HepG2 (cell line): Measurements from ENCODE around the gene ENDOD1. TPM values are rescaled to one million over a fixed set of nuclear protein-coding genes. Genes with fewer than 3 reads are reported as not detected.

Source experiments
- KDM3A ChIP-seq: IDR thresholded peaks from 2 replicates; pipeline ENCODE4 v1.6.1; 2018; ENCODE audit warnings: low read depth, missing compliant biosample characterization
- KDM6A ChIP-seq: IDR thresholded peaks from 2 replicates; pipeline ENCODE4 v1.6.1; 2016; ENCODE audit warnings: low read depth
- RXRA ChIP-seq: sonication (generic); formaldehyde crosslinking; IDR thresholded peaks from 2 replicates; pipeline ENCODE4 v1.5.1; 2020; ENCODE audit warnings: missing genetic modification reagents
- STAG1 ChIP-seq: sonication (generic); formaldehyde crosslinking; IDR thresholded peaks from 2 replicates; pipeline ENCODE4 v1.4.0; 2020; ENCODE audit warnings: missing genetic modification reagents
- ZNF234 ChIP-seq: sonication (generic); formaldehyde crosslinking; conservative IDR thresholded peaks from 2 replicates; pipeline ENCODE4 v1.5.1; 2020; ENCODE audit warnings: mild to moderate bottlenecking, missing genetic modification reagents
- ZNF549 ChIP-seq: sonication (generic); formaldehyde crosslinking; IDR thresholded peaks from 2 replicates; pipeline ENCODE4 v1.5.0; 2020; ENCODE audit warnings: missing genetic modification reagents
- ZSCAN9 ChIP-seq: IDR thresholded peaks from 2 replicates; pipeline ENCODE4 v1.6.1; 2016; ENCODE audit warnings: borderline replicate concordance
- polyA plus RNA-seq, 8 experiments: library from polyadenylated mRNA; depleted of rRNA in 3 of 8; stranded (reverse) in 7 of 8; unstranded in 1 of 8; fragments of >200 nt; fragmentation: Illumina TruSeq in 4 of 8; extraction: Trizol in 4 of 8; gene quantifications; 2 replicates each; pipeline versions ENCODE4 v1.2.1 to v1.2.3, GENCODE V29; 2011 to 2016; ENCODE audit warnings: low read depth in 4 of 8, missing spikeins in 1 of 8, mixed read lengths in 1 of 8; ENCODE audit not compliant: insufficient read depth in 1 of 8
- total RNA-seq, 5 experiments: library from RNA; depleted of rRNA; stranded (reverse); fragments of >200 nt; fragmentation: Illumina TruSeq; extraction: Trizol; gene quantifications; 2 replicates each; pipeline ENCODE4 v1.2.3, GENCODE V29; 2016; ENCODE audit warnings: low read depth in 1 of 5
- TF ChIP-seq, protein P1 (sequence below): sonication (generic); formaldehyde crosslinking; IDR thresholded peaks from 2 replicates; pipeline ENCODE4 v1.5.0; 2020; ENCODE audit warnings: mild to moderate bottlenecking, missing genetic modification reagents, borderline replicate concordance
- TF ChIP-seq, protein P2 (sequence below): sonication (generic); formaldehyde crosslinking; IDR thresholded peaks from 2 replicates; pipeline ENCODE4 v1.4.0; 2020; ENCODE audit warnings: missing genetic modification reagents
- TF ChIP-seq, protein P3 (sequence below): sonication (generic); formaldehyde crosslinking; IDR thresholded peaks from 2 replicates; pipeline ENCODE4 v1.4.0; 2020; ENCODE audit warnings: missing genetic modification reagents, mild to moderate bottlenecking, borderline replicate concordance
- TF ChIP-seq, protein P4 (sequence below): sonication (generic); formaldehyde crosslinking; IDR thresholded peaks from 2 replicates; pipeline ENCODE4 v1.4.0; 2020; ENCODE audit warnings: mild to moderate bottlenecking, missing genetic modification reagents

ENDOD1 gene
- total and polyA plus RNA-seq, 2 of the 13 experiments (the other 11 are each of a cell fraction or from before 2014, with no cell fraction given): 2.0 to 6.8 TPM

DNA sequence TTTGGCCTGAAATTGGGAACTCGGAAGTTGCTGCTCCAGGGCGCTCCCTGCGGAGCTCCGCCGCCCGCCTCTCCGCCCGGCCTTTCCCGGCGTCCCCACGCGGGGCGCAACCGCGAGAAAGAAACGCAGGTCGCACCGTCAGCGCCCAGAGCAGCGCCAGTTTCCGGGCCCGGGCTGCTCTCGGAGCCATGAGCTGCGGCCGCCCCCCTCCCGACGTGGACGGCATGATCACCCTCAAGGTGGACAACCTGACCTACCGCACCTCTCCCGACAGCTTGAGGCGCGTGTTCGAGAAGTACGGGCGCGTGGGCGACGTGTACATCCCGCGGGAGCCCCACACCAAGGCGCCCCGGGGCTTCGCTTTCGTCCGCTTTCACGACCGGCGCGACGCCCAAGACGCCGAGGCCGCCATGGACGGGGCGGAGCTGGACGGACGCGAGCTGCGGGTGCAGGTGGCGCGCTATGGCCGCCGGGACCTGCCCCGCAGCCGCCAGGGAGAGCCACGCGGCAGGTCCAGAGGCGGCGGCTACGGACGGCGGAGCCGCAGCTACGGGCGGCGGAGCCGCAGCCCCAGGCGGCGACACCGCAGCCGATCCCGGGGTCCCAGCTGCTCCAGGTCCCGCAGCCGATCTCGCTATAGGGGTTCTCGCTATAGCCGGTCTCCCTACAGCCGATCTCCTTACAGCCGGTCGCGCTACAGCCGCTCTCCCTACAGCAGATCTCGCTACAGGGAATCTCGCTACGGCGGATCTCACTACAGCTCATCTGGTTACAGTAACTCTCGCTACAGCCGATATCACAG, 22.4 kb upstream of the ENDOD1 start (continued):
- TF ChIP-seq, protein P1, sequence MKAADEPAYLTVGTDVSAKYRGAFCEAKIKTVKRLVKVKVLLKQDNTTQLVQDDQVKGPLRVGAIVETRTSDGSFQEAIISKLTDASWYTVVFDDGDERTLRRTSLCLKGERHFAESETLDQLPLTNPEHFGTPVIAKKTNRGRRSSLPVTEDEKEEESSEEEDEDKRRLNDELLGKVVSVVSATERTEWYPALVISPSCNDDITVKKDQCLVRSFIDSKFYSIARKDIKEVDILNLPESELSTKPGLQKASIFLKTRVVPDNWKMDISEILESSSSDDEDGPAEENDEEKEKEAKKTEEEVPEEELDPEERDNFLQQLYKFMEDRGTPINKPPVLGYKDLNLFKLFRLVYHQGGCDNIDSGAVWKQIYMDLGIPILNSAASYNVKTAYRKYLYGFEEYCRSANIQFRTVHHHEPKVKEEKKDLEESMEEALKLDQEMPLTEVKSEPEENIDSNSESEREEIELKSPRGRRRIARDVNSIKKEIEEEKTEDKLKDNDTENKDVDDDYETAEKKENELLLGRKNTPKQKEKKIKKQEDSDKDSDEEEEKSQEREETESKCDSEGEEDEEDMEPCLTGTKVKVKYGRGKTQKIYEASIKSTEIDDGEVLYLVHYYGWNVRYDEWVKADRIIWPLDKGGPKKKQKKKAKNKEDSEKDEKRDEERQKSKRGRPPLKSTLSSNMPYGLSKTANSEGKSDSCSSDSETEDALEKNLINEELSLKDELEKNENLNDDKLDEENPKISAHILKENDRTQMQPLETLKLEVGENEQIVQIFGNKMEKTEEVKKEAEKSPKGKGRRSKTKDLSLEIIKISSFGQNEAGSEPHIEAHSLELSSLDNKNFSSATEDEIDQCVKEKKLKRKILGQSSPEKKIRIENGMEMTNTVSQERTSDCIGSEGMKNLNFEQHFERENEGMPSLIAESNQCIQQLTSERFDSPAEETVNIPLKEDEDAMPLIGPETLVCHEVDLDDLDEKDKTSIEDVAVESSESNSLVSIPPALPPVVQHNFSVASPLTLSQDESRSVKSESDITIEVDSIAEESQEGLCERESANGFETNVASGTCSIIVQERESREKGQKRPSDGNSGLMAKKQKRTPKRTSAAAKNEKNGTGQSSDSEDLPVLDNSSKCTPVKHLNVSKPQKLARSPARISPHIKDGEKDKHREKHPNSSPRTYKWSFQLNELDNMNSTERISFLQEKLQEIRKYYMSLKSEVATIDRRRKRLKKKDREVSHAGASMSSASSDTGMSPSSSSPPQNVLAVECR (CRISPR knock-in tag): peak; percentile 58; the same call in 1 of the 2 replicates
- TF ChIP-seq RXRA (peak; percentile 75; the same call in 1 of the 2 replicates), KDM6A (CRISPR knock-in tag) (no peak), STAG1 (CRISPR knock-in tag) (no peak), ZSCAN9 (CRISPR knock-in tag) (no peak; the same call in 1 of the 2 replicates), ZNF549 (no peak), ZNF234 (CRISPR knock-in tag) (no peak), KDM3A (no peak)
- TF ChIP-seq, protein P2, sequence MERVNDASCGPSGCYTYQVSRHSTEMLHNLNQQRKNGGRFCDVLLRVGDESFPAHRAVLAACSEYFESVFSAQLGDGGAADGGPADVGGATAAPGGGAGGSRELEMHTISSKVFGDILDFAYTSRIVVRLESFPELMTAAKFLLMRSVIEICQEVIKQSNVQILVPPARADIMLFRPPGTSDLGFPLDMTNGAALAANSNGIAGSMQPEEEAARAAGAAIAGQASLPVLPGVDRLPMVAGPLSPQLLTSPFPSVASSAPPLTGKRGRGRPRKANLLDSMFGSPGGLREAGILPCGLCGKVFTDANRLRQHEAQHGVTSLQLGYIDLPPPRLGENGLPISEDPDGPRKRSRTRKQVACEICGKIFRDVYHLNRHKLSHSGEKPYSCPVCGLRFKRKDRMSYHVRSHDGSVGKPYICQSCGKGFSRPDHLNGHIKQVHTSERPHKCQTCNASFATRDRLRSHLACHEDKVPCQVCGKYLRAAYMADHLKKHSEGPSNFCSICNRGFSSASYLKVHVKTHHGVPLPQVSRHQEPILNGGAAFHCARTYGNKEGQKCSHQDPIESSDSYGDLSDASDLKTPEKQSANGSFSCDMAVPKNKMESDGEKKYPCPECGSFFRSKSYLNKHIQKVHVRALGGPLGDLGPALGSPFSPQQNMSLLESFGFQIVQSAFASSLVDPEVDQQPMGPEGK (CRISPR knock-in tag): peak; percentile 48
- TF ChIP-seq, protein P3, sequence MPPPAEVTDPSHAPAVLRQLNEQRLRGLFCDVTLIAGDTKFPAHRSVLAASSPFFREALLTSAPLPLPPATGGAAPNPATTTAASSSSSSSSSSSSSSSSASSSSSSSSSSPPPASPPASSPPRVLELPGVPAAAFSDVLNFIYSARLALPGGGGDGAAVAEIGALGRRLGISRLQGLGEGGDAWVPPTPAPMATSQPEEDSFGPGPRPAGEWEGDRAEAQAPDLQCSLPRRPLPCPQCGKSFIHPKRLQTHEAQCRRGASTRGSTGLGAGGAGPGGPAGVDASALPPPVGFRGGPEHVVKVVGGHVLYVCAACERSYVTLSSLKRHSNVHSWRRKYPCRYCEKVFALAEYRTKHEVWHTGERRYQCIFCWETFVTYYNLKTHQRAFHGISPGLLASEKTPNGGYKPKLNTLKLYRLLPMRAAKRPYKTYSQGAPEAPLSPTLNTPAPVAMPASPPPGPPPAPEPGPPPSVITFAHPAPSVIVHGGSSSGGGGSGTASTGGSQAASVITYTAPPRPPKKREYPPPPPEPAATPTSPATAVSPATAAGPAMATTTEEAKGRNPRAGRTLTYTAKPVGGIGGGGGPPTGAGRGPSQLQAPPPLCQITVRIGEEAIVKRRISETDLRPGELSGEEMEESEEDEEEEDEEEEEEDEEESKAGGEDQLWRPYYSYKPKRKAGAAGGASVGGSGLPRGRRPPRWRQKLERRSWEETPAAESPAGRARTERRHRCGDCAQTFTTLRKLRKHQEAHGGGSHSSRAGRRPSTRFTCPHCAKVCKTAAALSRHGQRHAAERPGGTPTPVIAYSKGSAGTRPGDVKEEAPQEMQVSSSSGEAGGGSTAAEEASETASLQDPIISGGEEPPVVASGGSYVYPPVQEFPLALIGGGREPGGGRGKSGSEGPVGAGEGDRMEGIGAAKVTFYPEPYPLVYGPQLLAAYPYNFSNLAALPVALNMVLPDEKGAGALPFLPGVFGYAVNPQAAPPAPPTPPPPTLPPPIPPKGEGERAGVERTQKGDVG (CRISPR knock-in tag): no peak
- TF ChIP-seq, protein P4, sequence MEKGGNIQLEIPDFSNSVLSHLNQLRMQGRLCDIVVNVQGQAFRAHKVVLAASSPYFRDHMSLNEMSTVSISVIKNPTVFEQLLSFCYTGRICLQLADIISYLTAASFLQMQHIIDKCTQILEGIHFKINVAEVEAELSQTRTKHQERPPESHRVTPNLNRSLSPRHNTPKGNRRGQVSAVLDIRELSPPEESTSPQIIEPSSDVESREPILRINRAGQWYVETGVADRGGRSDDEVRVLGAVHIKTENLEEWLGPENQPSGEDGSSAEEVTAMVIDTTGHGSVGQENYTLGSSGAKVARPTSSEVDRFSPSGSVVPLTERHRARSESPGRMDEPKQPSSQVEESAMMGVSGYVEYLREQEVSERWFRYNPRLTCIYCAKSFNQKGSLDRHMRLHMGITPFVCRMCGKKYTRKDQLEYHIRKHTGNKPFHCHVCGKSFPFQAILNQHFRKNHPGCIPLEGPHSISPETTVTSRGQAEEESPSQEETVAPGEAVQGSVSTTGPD (CRISPR knock-in tag): no peak
